Measurements from ENCODE around the gene PHIP.

- TF ChIP-seq POLR2A (IDR thresholded peaks at IDR 0.05; ENCODE audit: low read length): no peak
- TF ChIP-seq GATA1 (IDR thresholded peaks at IDR 0.05; ENCODE audit: low read depth, low read length): no peak
Measured at GRCh38 chr6:79094938-79095337, 16.9 kb upstream of the PHIP start.
